ENCODE measurements around the gene APPL1.

The APPL1 gene

GRCh38 chr3:57227204-57227929 is at the start of gene APPL1:
Gene APPL1 (plus strand): TSS chr3:57227729. CDS start chr3:57227884, 155 bp downstream.
- DNase-seq, result peak; percentile 97

- no peak for DNase-seq
Observed at GRCh38 chr3:57179580-57180410, 47.7 kb upstream of the APPL1 start.

GRCh38 chr3:57184526-57184925 is 43.0 kb upstream of the APPL1 start:
- no peak for DNase-seq

GRCh38 chr3:57192028-57192427 is 35.5 kb upstream of the APPL1 start:
- DNase-seq, result no peak

- DNase-seq, result no peak
Observed at GRCh38 chr3:57194641-57195040, 32.9 kb upstream of the APPL1 start.

GRCh38 chr3:57199895-57200297 is 27.6 kb upstream of the APPL1 start, which contains the start of gene HESX1:
Gene HESX1 (minus strand): TSS chr3:57199978. CDS start chr3:57199918, 60 bp downstream.
- no peak for DNase-seq

- no peak for DNase-seq
Observed at GRCh38 chr3:57206423-57206822, 21.1 kb upstream of the APPL1 start.

- no peak for DNase-seq
Observed at GRCh38 chr3:57221883-57222282, 5.6 kb upstream of the APPL1 start.

GRCh38 chr3:57224856-57225255 is 2.7 kb upstream of the APPL1 start:
- DNase-seq, result no peak

- DNase-seq, result no peak
Observed at GRCh38 chr3:57226176-57226575, 1.4 kb upstream of the APPL1 start.

GRCh38 chr3:57227930-57228751 is 612 bp downstream of the APPL1 start:
- DNase-seq, result peak; percentile 74

GRCh38 chr3:57230006-57230405 is 2.5 kb downstream of the APPL1 start:
- no peak for DNase-seq

GRCh38 chr3:57233799-57234198 is 6.3 kb downstream of the APPL1 start:
- DNase-seq, result no peak

- no peak for DNase-seq
Observed at GRCh38 chr3:57234613-57235575, 7.4 kb downstream of the APPL1 start.

- DNase-seq, result no peak
Observed at GRCh38 chr3:57244946-57245345, 17.4 kb downstream of the APPL1 start.

- DNase-seq, result no peak
Observed at GRCh38 chr3:57252404-57252803, 24.9 kb downstream of the APPL1 start.

- DNase-seq, result no peak
Observed at GRCh38 chr3:57256844-57257243, 29.3 kb downstream of the APPL1 start.

- no peak for DNase-seq
Observed at GRCh38 chr3:57257678-57258077, 30.1 kb downstream of the APPL1 start.

GRCh38 chr3:57261119-57261518 is 33.6 kb downstream of the APPL1 start:
- no peak for DNase-seq

GRCh38 chr3:57261929-57262328 is 34.4 kb downstream of the APPL1 start:
- no peak for DNase-seq

- no peak for DNase-seq
Observed at GRCh38 chr3:57268416-57268815, 40.9 kb downstream of the APPL1 start.

- DNase-seq, result no peak
Observed at GRCh38 chr3:57274845-57275244, 47.3 kb downstream of the APPL1 start.

All from right forelimb (tissue), 1 donor.